SK-N-SH treated with all-trans-retinoic acid at 6 μM for 48 hours (cell line): Measurements from ENCODE around the gene BMS1.

Experiments
- BACH2 ChIP-seq: fragments of 250-450 bp; sonication (Bioruptor Pico); IDR thresholded peaks from 2 replicates; pipeline ENCODE4 v1.9.0; 2021; ENCODE audit warnings: mild to moderate bottlenecking, borderline replicate concordance
- CREB5 ChIP-seq: fragments of 250-450 bp; sonication (Bioruptor Pico); IDR thresholded peaks from 2 replicates; pipeline ENCODE4 v1.5.1; 2020; ENCODE audit warnings: low read depth, mild to moderate bottlenecking, moderate library complexity
- ESRRG ChIP-seq: fragments of 250-450 bp; sonication (Bioruptor Pico); IDR thresholded peaks from 2 replicates; pipeline ENCODE4 v1.6.1; 2021; ENCODE audit warnings: mild to moderate bottlenecking
- ISL1 ChIP-seq: fragments of 250-450 bp; sonication (Bioruptor Pico); IDR thresholded peaks from 2 replicates; pipeline ENCODE4 v2.1.2; 2022; ENCODE audit warnings: mild to moderate bottlenecking, moderate library complexity
- OSR1 ChIP-seq: fragments of 250-450 bp; sonication (Bioruptor Pico); IDR thresholded peaks from 2 replicates; pipeline ENCODE4 v1.8.0; 2022; ENCODE audit warnings: moderate library complexity, mild to moderate bottlenecking, inconsistent platforms
- RARB ChIP-seq: fragments of 250-450 bp; sonication (Bioruptor Pico); IDR thresholded peaks from 2 replicates; pipeline ENCODE4 v1.8.0; 2021; ENCODE audit warnings: mild to moderate bottlenecking, moderate library complexity
- TOX ChIP-seq: fragments of 250-450 bp; sonication (Bioruptor Pico); IDR thresholded peaks from 2 replicates; pipeline ENCODE4 v1.8.0; 2021; ENCODE audit warnings: mild to moderate bottlenecking, moderate library complexity, borderline replicate concordance
- ZFP30 ChIP-seq: fragments of 450-650 bp; formaldehyde crosslinking; IDR thresholded peaks from 2 replicates; pipeline ENCODE4 v1.5.0; 2022; ENCODE audit warnings: mild to moderate bottlenecking, moderate library complexity
- TF ChIP-seq, protein P1 (sequence below): fragments of 250-450 bp; sonication (Bioruptor Pico); IDR thresholded peaks from 2 replicates; pipeline ENCODE4 v1.5.1; 2021; ENCODE audit warnings: mild to moderate bottlenecking, moderate library complexity
- TF ChIP-seq, protein P2 (sequence below): fragments of 250-450 bp; sonication (Bioruptor Pico); IDR thresholded peaks from 2 replicates; pipeline ENCODE4 v1.8.0; 2021; ENCODE audit warnings: low read depth, mild to moderate bottlenecking, moderate library complexity, borderline replicate concordance
- TF ChIP-seq, protein P3 (sequence below): fragments of 250-450 bp; sonication (Bioruptor Pico); IDR thresholded peaks from 2 replicates; pipeline ENCODE4 v1.8.0; 2020; ENCODE audit warnings: mild to moderate bottlenecking, moderate library complexity, borderline replicate concordance

DNA sequence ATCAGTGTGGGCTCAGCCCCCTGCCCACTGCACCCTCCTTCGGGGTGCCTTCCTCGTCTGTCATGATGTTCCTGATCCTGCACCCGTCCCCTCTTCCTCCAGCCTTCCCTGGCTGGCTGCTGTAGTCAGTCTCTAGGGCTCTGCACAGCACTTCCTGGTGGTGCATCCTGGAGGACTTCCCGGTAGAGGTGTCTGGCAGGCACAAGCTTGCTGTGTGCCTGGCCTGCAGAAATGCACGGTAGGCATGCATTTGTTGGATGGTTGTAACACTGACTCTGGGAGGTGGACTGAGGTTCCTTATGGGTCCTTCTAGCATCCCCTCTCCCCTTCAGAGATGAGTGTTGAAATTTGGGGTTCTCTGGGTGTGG is 92.8 kb downstream of the BMS1 start:
- TF ChIP-seq, protein P1, sequence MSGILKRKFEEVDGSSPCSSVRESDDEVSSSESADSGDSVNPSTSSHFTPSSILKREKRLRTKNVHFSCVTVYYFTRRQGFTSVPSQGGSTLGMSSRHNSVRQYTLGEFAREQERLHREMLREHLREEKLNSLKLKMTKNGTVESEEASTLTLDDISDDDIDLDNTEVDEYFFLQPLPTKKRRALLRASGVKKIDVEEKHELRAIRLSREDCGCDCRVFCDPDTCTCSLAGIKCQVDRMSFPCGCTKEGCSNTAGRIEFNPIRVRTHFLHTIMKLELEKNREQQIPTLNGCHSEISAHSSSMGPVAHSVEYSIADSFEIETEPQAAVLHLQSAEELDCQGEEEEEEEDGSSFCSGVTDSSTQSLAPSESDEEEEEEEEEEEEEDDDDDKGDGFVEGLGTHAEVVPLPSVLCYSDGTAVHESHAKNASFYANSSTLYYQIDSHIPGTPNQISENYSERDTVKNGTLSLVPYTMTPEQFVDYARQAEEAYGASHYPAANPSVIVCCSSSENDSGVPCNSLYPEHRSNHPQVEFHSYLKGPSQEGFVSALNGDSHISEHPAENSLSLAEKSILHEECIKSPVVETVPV (CRISPR knock-in tag), result no peak
- TF ChIP-seq TOX (CRISPR knock-in tag), result no peak
- no peak for TF ChIP-seq ZFP30
- TF ChIP-seq OSR1 (CRISPR knock-in tag), result no peak
- TF ChIP-seq ISL1 (CRISPR knock-in tag), result no peak
- TF ChIP-seq BACH2 (CRISPR knock-in tag), result no peak
- TF ChIP-seq CREB5 (CRISPR knock-in tag), result no peak
- no peak for TF ChIP-seq RARB
- TF ChIP-seq, protein P2, sequence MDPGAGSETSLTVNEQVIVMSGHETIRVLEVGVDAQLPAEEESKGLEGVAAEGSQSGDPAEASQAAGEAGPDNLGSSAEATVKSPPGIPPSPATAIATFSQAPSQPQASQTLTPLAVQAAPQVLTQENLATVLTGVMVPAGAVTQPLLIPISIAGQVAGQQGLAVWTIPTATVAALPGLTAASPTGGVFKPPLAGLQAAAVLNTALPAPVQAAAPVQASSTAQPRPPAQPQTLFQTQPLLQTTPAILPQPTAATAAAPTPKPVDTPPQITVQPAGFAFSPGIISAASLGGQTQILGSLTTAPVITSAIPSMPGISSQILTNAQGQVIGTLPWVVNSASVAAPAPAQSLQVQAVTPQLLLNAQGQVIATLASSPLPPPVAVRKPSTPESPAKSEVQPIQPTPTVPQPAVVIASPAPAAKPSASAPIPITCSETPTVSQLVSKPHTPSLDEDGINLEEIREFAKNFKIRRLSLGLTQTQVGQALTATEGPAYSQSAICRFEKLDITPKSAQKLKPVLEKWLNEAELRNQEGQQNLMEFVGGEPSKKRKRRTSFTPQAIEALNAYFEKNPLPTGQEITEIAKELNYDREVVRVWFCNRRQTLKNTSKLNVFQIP (CRISPR knock-in tag), result no peak
- no peak for TF ChIP-seq ESRRG (CRISPR knock-in tag)
- TF ChIP-seq, protein P3, sequence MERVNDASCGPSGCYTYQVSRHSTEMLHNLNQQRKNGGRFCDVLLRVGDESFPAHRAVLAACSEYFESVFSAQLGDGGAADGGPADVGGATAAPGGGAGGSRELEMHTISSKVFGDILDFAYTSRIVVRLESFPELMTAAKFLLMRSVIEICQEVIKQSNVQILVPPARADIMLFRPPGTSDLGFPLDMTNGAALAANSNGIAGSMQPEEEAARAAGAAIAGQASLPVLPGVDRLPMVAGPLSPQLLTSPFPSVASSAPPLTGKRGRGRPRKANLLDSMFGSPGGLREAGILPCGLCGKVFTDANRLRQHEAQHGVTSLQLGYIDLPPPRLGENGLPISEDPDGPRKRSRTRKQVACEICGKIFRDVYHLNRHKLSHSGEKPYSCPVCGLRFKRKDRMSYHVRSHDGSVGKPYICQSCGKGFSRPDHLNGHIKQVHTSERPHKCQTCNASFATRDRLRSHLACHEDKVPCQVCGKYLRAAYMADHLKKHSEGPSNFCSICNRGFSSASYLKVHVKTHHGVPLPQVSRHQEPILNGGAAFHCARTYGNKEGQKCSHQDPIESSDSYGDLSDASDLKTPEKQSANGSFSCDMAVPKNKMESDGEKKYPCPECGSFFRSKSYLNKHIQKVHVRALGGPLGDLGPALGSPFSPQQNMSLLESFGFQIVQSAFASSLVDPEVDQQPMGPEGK (CRISPR knock-in tag), result no peak
